Heart right ventricle (tissue), 16 donors: ENCODE data around the gene HMG20B. TPM values are rescaled to one million over a fixed set of nuclear protein-coding genes. Genes with fewer than 3 reads are reported as not detected.

Experiments used
- ATAC-seq, 8 donors: fragments of 200-7000 bp; cut with Tn5 transposase; one replicate each; pipeline ENCODE4 v1.9.1; 2020; ENCODE audit warnings: mild to moderate bottlenecking in 8 of 8, moderate library complexity in 8 of 8, moderate number of reproducible peaks in 1 of 8
- DNase-seq, 2 donors: peaks; one replicate each; pipeline ENCODE4 v3.0.0-alpha.2; 2020
- H3K27ac ChIP-seq, 10 donors: fragments of 200-600 bp; sonication (generic) in 2 of 10; one replicate each; pipeline versions ENCODE4 v1.5.0 to v1.8.0; 2020 to 2022; ENCODE audit warnings: mild to moderate bottlenecking in 3 of 10
- H3K27me3 ChIP-seq, 7 donors: fragments of 200-600 bp; one replicate each; pipeline ENCODE4 v1.8.0; 2021 to 2022; ENCODE audit warnings: mild to moderate bottlenecking in 2 of 7
- H3K36me3 ChIP-seq, 9 donors: fragments of 200-600 bp; sonication (generic) in 1 of 9; one replicate each; pipeline versions ENCODE4 v1.5.0 to v1.8.0; 2020 to 2022; ENCODE audit warnings: mild to moderate bottlenecking in 2 of 9
- H3K4me1 ChIP-seq, 9 donors: fragments of 200-600 bp; sonication (generic) in 1 of 9; one replicate each; pipeline versions ENCODE4 v1.5.0 to v1.8.0; 2020 to 2022; ENCODE audit warnings: mild to moderate bottlenecking in 4 of 9
- H3K4me3 ChIP-seq, 10 donors: fragments of 200-600 bp; sonication (generic) in 2 of 10; one replicate each; pipeline versions ENCODE4 v1.5.0 to v1.8.0; 2020 to 2022; ENCODE audit warnings: mild to moderate bottlenecking in 7 of 10, moderate library complexity in 2 of 10
- H3K9me3 ChIP-seq, 11 donors: fragments of 200-600 bp in 10 of 11; sonication (generic) in 2 of 11; one replicate each; pipeline versions ENCODE4 v1.5.0 to v1.8.0; 2013 to 2022; ENCODE audit warnings: mild to moderate bottlenecking in 2 of 11, control low read depth in 1 of 11, moderate library complexity in 1 of 11
- WGBS, 2 donors: extraction: QIAGEN DNeasy Blood & Tissue Kit; methylation state at CpG; one replicate each; pipeline ENCODE4 v1.1.7; 2013; ENCODE audit warnings: inconsistent platforms in 1 of 2; 5-methylcytosine and 5-hydroxymethylcytosine counted together
- intact Hi-C, 10 donors: fragments of 100-400 bp; cut with DNase I; formaldehyde crosslinking; loops; one replicate each; pipeline versions ENCODE4 v1.11.1 to v1.14.2; 2022
- polyA plus RNA-seq, 2 donors: library from polyadenylated mRNA; stranded (reverse); fragments of 200-250 nt; gene quantifications; one replicate each; pipeline ENCODE4 v1.2.3, GENCODE V29; 2013
- total RNA-seq, 10 donors: library from RNA; stranded (reverse); fragmentation: NEBNext Ultra II Directional in 3 of 10; extraction: Animal tissue kit (Norgen Biotek cat#: 25700) in 3 of 10; gene quantifications; one replicate each; pipeline versions ENCODE4 v1.2.1 to v1.2.4, GENCODE V29; 2021 to 2023
- TF ChIP-seq, protein P1 (sequence below), 9 donors: fragments of 200-600 bp; sonication (generic) in 2 of 9; IDR thresholded peaks; one replicate each; pipeline versions ENCODE4 v1.5.0 to v1.8.0; 2021 to 2022; ENCODE audit warnings: antibody characterized with exemption in 9 of 9, mild to moderate bottlenecking in 5 of 9, moderate library complexity in 1 of 9
- donor health status: Arrhythmogenic right ventricular cardiomyopathy.
- donor health status: ischemic (EF 13 %, LVEDD 7.1; RV severe dilation, severe dysfunction).
- donor health status: healthy with polysubstance abuse.
- donor health status: DM: no; HTN: yes; CAD: no.
- donor health status: DM: no; HTN: no; CAD: no.
- donor health status: ischemic (EF 25% LVEDD 6.9; RV normal size, moderate dysfunction).
- donor health status: ischemic (EF 25% LVEDD 5.7; RV mildly dilated, moderate dysfunction).
- donor health status: healthy.
- donor health status: DM: yes; HTN: yes; CAD: no.
- donor health status: Ischemic cardiomyopathy.
- donor health status: ischemic (EF 35%, LVEDD 5.7; RV mildly dilated, moderate dysfunction).
- donor health status: nonischemic (EF 11% LVEDD 7.7; RV severe dilation, severe dysfunction).
- donor health status: DM: yes; HTN: yes; CAD: no.
- donor health status: PGD.
- donor health status: ischemic (EF 29% LVEDD 5.4; RV normal size, mild dysfunction).
- donor health status: nonischemic (EF 23%, LVEDD 6.1; RV moderate dilation, normal function).

Gene HMG20B
- total and polyA plus RNA-seq, 12 donors: 19.5 to 73.3 (median 32.0) TPM

DNA sequence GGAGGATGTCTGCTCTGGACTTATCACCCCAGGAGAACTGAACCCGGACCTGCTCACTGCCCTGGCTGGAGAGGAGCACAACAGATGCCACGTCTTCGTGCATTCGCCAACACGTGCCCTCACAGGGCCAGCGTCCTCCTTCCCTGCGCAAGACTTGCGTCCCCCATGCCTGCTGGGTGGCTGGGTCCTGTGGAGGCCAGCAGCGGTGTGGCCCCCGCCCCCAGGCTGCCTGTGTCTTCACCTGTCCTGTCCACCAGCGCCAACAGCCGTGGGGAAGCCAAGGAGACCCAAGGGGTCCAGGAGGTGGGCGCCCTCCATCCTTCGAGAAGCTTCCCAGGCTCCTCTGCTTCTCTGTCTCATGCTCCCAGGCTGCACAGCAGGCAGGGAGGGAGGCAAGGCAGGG is 37.2 kb upstream of the HMG20B start:
- Histone ChIP-seq H3K4me3 (no peak overlapping the region), H3K27ac (no peak overlapping the region), H3K36me3 (peaks cover 0 to 79% (median 44%) of the 10 kb centered on the region in 9 donors), H3K4me1 (peaks cover 0 to 13% (median 0%) of the 10 kb centered on the region in 9 donors), H3K9me3 (peaks cover 0 to 4% (median 0%) of the 10 kb centered on the region in 11 donors), H3K27me3 (no peaks in the 10 kb centered on the region)
- intact Hi-C loops: no loop called here
- TF ChIP-seq, protein P1, sequence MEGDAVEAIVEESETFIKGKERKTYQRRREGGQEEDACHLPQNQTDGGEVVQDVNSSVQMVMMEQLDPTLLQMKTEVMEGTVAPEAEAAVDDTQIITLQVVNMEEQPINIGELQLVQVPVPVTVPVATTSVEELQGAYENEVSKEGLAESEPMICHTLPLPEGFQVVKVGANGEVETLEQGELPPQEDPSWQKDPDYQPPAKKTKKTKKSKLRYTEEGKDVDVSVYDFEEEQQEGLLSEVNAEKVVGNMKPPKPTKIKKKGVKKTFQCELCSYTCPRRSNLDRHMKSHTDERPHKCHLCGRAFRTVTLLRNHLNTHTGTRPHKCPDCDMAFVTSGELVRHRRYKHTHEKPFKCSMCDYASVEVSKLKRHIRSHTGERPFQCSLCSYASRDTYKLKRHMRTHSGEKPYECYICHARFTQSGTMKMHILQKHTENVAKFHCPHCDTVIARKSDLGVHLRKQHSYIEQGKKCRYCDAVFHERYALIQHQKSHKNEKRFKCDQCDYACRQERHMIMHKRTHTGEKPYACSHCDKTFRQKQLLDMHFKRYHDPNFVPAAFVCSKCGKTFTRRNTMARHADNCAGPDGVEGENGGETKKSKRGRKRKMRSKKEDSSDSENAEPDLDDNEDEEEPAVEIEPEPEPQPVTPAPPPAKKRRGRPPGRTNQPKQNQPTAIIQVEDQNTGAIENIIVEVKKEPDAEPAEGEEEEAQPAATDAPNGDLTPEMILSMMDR (IDR thresholded peaks at IDR 0.05): no peak
- ATAC-seq (no peak), DNase-seq (no peak)
- WGBS, 2 donors: 93 to 96% methylated on average over 14 of the region's 14 CpGs

DNA sequence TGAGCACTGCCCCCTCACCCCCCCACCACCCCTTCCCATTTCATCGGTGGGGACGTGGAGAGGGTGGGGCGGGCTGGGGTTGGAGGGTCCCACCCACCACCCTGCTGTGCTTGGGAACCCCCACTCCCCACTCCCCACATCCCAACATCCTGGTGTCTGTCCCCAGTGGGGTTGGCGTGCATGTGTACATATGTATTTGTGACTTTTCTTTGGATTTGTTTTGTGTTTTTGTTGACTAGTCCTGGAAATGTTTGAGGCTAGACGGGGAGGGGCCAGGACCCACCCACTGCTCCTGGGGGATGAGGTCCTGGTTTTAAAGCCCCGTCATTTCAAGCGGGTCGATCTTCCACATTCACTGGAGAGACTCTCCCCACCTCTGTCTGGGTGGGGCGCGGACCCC is 36.8 kb upstream of the HMG20B start:
- DNase-seq: no peak
- Histone ChIP-seq H3K4me3 (no peak overlapping the region), H3K27me3 (no peaks in the 10 kb centered on the region), H3K4me1 (peaks cover 0 to 13% (median 0%) of the 10 kb centered on the region in 9 donors), H3K36me3 (peaks cover 0 to 75% (median 44%) of the 10 kb centered on the region in 9 donors), H3K27ac (no peak overlapping the region), H3K9me3 (peaks cover 0 to 4% (median 0%) of the 10 kb centered on the region in 11 donors)
- WGBS, 2 donors: 82 to 87% methylated on average over 10 of the region's 10 CpGs
- intact Hi-C loops: no loop called here
- TF ChIP-seq, protein P1 (IDR thresholded peaks at IDR 0.05): no peak
- peak in 1 of 8 donors; percentile 3 for ATAC-seq

DNA sequence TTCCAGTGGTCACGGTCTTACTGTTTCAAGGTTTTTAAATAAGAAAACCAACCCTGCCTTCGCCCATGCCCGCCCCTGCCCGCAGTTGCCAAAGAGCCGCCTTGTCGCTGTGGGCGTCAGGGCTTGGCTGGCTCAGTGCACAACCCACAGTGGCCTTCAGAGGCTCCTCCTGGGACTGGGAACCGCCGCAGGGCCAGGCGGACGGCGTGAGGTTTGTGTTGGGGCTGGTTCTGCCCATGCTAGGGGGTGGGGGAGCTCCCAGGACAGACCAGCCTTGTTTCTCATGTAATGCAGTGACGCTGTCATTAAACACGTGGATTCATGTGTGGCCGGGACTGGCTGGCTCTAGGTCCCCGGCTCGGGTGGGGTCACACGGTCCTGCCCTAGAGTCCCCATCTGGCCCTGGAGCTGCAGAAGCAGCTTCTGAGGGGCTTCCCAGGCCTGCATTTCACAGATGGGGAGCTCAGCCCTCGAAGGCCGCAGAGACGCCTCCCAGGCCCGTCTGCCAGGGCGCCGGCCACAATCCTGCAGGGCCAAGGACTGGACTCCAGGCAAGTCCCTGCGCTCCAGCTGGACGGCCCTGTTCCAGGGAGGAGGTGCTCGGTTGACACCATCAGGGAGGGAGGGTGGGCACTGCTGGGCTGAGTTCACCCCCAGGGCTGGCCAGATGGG is 36.2 kb upstream of the HMG20B start:
- intact Hi-C loops: no loop called here
- Histone ChIP-seq H3K4me3 (no peak overlapping the region), H3K27me3 (no peaks in the 10 kb centered on the region), H3K9me3 (peaks cover 0 to 4% (median 0%) of the 10 kb centered on the region in 11 donors), H3K27ac (peak overlapping the region in 5 of 10 donors; percentile 9 to 30 (median 21)), H3K36me3 (peaks cover 0 to 69% (median 39%) of the 10 kb centered on the region in 9 donors), H3K4me1 (peaks cover 0 to 13% (median 0%) of the 10 kb centered on the region in 9 donors)
- peak in 1 of 2 donors; percentile 50 for DNase-seq
- ATAC-seq: peak; percentile 11 to 57 (median 36)
- WGBS, 2 donors: 72 to 78% methylated on average over 26 to 27 of the region's 27 CpGs
- TF ChIP-seq, protein P1 (IDR thresholded peaks at IDR 0.05): no peak

DNA sequence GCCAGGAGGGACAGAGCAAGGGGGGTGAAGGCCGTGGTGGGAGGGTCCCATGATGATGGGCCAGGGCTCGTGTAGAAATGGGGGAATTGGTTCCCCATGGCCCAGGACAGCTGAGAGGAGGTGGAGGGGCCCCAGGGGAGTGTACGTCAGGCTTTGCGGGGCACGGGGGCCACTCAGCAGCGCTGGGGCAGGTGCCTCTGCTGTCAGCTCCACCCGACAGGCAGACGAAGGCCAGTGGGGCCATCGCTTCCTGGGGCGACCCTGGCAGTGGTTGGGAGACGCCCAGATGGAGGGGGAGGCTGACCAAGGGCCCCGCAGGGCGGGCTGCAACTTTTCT is 35.7 kb upstream of the HMG20B start:
- intact Hi-C loops: no loop called here
- no peak for DNase-seq
- peak in 6 of 8 donors; percentile 1 to 9 (median 4) for ATAC-seq
- H3K4me1 ChIP-seq: peaks cover 0 to 13% (median 0%) of the 10 kb centered on the region in 9 donors
- peak overlapping the region in 5 of 10 donors; percentile 9 to 30 (median 21) for H3K27ac ChIP-seq
- 70 to 74% methylated on average over 13 of the region's 13 CpGs for WGBS, 2 donors
- H3K36me3 ChIP-seq: peaks cover 0 to 66% (median 34%) of the 10 kb centered on the region in 9 donors
- H3K4me3 ChIP-seq: no peak overlapping the region
- TF ChIP-seq, protein P1 (IDR thresholded peaks at IDR 0.05): no peak
- no peaks in the 10 kb centered on the region for H3K27me3 ChIP-seq
- H3K9me3 ChIP-seq: peaks cover 0 to 4% (median 0%) of the 10 kb centered on the region in 11 donors
